ENCODE results near the gene DGKE.

DNA sequence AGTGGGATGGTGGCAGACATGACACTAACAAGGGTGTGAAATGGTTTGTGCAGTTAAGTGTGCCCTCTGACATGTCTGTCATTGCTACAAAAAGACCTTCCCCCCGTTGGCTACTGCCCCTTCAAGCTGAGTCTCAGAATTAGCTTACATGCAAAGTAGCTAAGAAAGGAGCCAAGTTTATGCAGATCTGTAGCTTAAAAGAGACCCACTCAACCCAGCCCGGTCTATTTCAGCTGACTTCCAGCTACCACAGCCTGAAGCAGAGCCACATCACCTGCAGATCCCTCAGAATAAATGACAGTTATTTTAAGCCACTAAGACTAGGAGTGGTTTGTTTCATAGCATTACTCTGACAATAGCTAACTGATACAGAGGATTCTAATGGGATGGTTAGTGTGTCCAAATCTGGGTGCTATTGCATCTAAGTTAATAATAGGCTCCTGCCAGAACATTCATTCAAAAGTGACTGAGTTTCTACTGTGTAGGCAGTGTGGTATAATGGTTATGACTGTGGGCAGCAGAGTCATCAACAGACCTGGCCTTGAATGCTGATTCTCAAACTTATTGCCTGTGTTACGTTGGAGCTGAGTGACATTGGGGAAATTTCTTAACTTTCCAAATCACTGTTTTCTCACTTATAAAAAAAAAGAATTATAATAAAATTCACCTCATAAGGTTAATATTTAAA lies 12.0 kb upstream of the DGKE start:
- TF ChIP-seq, protein P1, sequence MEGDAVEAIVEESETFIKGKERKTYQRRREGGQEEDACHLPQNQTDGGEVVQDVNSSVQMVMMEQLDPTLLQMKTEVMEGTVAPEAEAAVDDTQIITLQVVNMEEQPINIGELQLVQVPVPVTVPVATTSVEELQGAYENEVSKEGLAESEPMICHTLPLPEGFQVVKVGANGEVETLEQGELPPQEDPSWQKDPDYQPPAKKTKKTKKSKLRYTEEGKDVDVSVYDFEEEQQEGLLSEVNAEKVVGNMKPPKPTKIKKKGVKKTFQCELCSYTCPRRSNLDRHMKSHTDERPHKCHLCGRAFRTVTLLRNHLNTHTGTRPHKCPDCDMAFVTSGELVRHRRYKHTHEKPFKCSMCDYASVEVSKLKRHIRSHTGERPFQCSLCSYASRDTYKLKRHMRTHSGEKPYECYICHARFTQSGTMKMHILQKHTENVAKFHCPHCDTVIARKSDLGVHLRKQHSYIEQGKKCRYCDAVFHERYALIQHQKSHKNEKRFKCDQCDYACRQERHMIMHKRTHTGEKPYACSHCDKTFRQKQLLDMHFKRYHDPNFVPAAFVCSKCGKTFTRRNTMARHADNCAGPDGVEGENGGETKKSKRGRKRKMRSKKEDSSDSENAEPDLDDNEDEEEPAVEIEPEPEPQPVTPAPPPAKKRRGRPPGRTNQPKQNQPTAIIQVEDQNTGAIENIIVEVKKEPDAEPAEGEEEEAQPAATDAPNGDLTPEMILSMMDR (CRISPR knock-in tag; IDR thresholded peaks at IDR 0.05), result no peak
- TF ChIP-seq, protein P2, sequence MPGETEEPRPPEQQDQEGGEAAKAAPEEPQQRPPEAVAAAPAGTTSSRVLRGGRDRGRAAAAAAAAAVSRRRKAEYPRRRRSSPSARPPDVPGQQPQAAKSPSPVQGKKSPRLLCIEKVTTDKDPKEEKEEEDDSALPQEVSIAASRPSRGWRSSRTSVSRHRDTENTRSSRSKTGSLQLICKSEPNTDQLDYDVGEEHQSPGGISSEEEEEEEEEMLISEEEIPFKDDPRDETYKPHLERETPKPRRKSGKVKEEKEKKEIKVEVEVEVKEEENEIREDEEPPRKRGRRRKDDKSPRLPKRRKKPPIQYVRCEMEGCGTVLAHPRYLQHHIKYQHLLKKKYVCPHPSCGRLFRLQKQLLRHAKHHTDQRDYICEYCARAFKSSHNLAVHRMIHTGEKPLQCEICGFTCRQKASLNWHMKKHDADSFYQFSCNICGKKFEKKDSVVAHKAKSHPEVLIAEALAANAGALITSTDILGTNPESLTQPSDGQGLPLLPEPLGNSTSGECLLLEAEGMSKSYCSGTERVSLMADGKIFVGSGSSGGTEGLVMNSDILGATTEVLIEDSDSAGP (CRISPR knock-in tag; IDR thresholded peaks at IDR 0.05; ENCODE audit: borderline replicate concordance), result no peak
- TF ChIP-seq SP1 (IDR thresholded peaks at IDR 0.05) (no peak), SP1 (CRISPR knock-in tag; IDR thresholded peaks at IDR 0.05) (no peak), CENPT (CRISPR knock-in tag; IDR thresholded peaks at IDR 0.05; ENCODE audit: low read depth) (no peak), ZNF546 (CRISPR knock-in tag; conservative IDR thresholded peaks at IDR 0.05) (no peak), ZKSCAN1 (IDR thresholded peaks at IDR 0.05; ENCODE audit: low read length) (no peak), ZNF503 (CRISPR knock-in tag; IDR thresholded peaks at IDR 0.05) (no peak), ZFP62 (CRISPR knock-in tag; IDR thresholded peaks at IDR 0.05) (no peak), ZNF138 (CRISPR knock-in tag; IDR thresholded peaks at IDR 0.05; ENCODE audit: low read depth) (no peak), MEIS2 (CRISPR knock-in tag; IDR thresholded peaks at IDR 0.05) (no peak)

Data from HepG2 (cell line).